A549 treated with CpdA at 1 μM for 4 hours (cell line): Measurements from ENCODE around the gene ATAD2B. TPM values are rescaled to one million over a fixed set of nuclear protein-coding genes. Genes with fewer than 3 reads are reported as not detected.

ENCODE experiments used
- total RNA-seq: library from RNA; stranded (reverse); fragments of 200-300 nt; extraction: Qiagen RNA extraction; gene quantifications from 5 replicates; pipeline ENCODE4 v1.2.3, GENCODE V29; 2022; ENCODE audit warnings: low read depth

The ATAD2B gene
- 5.9 to 8.5 TPM (median 6.4 TPM) in 5 replicates for total RNA-seq

DNA sequence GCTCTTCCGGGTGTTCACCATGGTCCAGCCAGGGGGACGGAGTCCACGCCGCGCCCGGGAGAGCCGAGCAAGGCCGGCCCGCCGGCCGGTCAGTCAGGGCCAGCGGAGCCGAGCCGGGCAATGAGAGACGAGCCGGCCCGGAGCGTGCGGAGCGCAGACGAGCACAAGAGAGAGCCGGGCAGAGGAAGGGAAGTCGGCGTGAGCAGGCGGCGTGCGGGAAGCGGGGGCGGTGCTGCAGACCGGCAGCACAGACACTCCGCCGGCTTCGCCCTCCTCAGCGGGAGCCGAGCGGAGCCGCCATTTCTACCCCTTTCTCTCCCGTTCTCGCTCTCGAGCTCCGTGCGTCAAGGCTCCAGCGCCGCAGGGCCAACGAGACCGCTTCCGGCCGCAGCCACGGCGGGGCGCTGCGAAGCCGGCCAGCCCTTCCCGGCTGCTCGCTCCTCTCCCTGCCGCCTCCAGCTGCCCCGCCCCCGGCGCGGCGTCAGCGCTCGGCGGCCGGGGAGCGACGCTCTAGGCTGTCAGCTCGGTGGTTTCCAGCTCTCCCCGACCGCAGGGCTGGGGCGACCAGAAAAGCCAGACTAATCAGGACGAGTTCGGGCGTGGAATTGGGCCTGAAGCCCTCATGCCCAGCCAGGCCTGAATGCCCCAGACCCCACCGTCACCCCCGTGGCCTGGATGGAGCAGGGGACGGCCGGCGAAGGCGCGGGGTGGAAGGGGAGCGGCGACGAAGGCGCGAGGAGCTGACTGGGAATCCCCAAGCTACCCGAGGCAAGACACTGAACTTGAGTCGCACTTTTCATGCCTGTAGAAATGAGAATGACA, at the start of gene ATAD2B:
Gene ATAD2B (minus strand): TSS at position 374 of the 822 bp plus-strand sequence. CDS start 353 bp downstream, at position 21.

DNA sequence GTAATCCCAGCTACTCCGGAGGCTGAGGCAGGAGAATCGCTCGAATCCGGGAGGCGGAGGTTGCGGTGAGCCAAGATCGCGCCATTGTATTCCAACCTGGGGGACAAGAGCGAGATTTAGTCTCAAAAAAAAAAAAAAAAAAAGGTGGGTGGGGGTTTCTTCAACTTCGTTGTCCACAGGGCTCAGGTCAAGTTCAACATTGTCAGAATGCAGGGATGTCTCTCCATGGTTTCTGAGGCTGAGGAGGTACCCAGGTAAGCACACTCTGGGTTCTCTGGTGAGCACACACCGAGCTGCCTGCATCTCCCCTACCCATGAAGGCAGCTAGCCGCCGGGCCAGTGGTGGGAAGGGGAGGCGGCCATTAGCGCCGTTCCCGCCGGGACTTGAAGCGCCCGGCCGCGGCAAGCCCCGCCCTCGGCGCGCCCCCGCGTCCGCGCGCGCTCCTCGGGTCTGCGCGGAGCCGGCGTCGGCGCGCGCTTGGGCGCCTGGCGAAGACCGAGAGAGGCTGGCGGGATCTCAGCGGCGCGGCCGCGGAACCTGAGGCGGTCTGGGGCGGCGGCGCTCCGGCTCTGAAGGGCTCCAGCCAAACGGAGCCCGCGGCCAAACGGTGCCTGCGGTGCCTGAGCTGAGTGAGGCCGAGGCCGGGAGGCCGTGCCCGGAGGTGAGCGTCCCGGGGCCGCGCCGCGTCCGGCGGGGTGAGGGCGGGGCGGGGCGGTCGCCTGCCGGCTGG, 13.2 kb upstream of the ATAD2B start, which contains the start of gene UBXN2A:
Gene UBXN2A (plus strand): TSS at position 477 of the 731 bp plus-strand sequence. CDS start 17,852 bp downstream, outside the sequence.

Other genes starting within 250 kb of the ATAD2B start
- gene UBXN2A, start 13.3 kb upstream of the ATAD2B start, total RNA-seq: 19.3 to 23.4 TPM (median 20.5 TPM) in 5 replicates
- 0.14 to 0.84 TPM (median 0.37 TPM) in 5 replicates for gene MFSD2B, start 83.0 kb upstream of the ATAD2B start, total RNA-seq
- gene WDCP, start 120.3 kb upstream of the ATAD2B start, total RNA-seq: 12.0 to 15.3 TPM (median 13.0 TPM) in 5 replicates
- 8.6 to 10.1 TPM (median 8.9 TPM) in 5 replicates for gene FKBP1B, start 122.6 kb upstream of the ATAD2B start, total RNA-seq
- gene SF3B6, start 149.2 kb upstream of the ATAD2B start, total RNA-seq: 161 to 221 TPM (median 177 TPM) in 5 replicates
- gene TP53I3, start 157.7 kb upstream of the ATAD2B start, total RNA-seq: 164 to 190 TPM (median 177 TPM) in 5 replicates
- gene PFN4, start 196.2 kb upstream of the ATAD2B start, total RNA-seq: 1.0 to 1.7 TPM (median 1.2 TPM) in 5 replicates
- gene FAM228B, start 196.3 kb upstream of the ATAD2B start, total RNA-seq: 1.3 to 4.6 TPM (median 2.0 TPM) in 5 replicates
- not detected in 5 replicates for gene FAM228A, start 247.9 kb upstream of the ATAD2B start, total RNA-seq